ENCODE results near the gene SLC25A21. TPM values are rescaled to one million over a fixed set of nuclear protein-coding genes. Genes with fewer than 3 reads are reported as not detected.

SLC25A21 gene
- total and polyA plus RNA-seq, 2 of the 13 experiments (the other 11 are each of a cell fraction or from before 2014, with no cell fraction given) = 1.9 to 2.9 TPM

GRCh38 chr14:36934304-36934703 lies 238.1 kb downstream of the SLC25A21 start:
- H4K20me1 ChIP-seq (ENCODE audit: insufficient read depth, low read length) = no peaks in the 10 kb centered on the region

More at GRCh38 chr14:36934304-36934703, 238.1 kb downstream of the SLC25A21 start:
- Histone ChIP-seq H3K4me2 (ENCODE audit: low read depth, low read length) (no peak overlapping the region), H2AFZ (ENCODE audit: low read length) (no peak overlapping the region), H3K27me3 (ENCODE audit: control insufficient read depth in 1 of 2, insufficient read depth in 2 of 2, low read length in 2 of 2) (no peaks in the 10 kb centered on the region), H3K9ac (ENCODE audit: insufficient read depth, low read depth, low read length) (no peak overlapping the region), H3K9me3 (ENCODE audit: low read length) (no peaks in the 10 kb centered on the region), H3K79me2 (ENCODE audit: insufficient read depth, low read length) (no peaks in the 10 kb centered on the region), H3K27ac (ENCODE audit: extremely low read length, insufficient read depth, low read length) (no peak overlapping the region), H3K36me3 (replicated peaks in 1 of 2; ENCODE audit: control insufficient read depth in 1 of 2, insufficient read depth in 2 of 2, low read length in 2 of 2) (no peaks in the 10 kb centered on the region), H3K4me1 (ENCODE audit: insufficient read depth, low read length) (no peaks in the 10 kb centered on the region), H3K4me3 (replicated peaks in 1 of 3; ENCODE audit: insufficient read depth in 1 of 3, low read depth in 2 of 3, low read length in 3 of 3) (no peak overlapping the region)
- WGBS (ENCODE audit: low lambda C conversion rate) = 3% methylated on average over 1 of the region's 1 CpG
- TF ChIP-seq ZNF280B (CRISPR knock-in tag; IDR thresholded peaks at IDR 0.05; ENCODE audit: borderline replicate concordance) (no peak), SCMH1 (CRISPR knock-in tag; IDR thresholded peaks at IDR 0.05; ENCODE audit: borderline replicate concordance) (no peak), MAX (IDR thresholded peaks at IDR 0.05) (no peak), ZHX2 (IDR thresholded peaks at IDR 0.05; ENCODE audit: low read depth) (no peak), ZHX2 (CRISPR knock-in tag; IDR thresholded peaks at IDR 0.05; ENCODE audit: borderline replicate concordance) (no peak), ZNF12 (CRISPR knock-in tag; IDR thresholded peaks at IDR 0.05) (no peak), ZNF672 (CRISPR knock-in tag; IDR thresholded peaks at IDR 0.05) (no peak), ZNF605 (CRISPR knock-in tag; IDR thresholded peaks at IDR 0.05) (no peak), ZNF350 (CRISPR knock-in tag; IDR thresholded peaks at IDR 0.05; ENCODE audit: borderline replicate concordance, low read depth) (no peak)
- no TSS peak for BruUV-seq (replicated peaks)
- DNase-seq (ENCODE audit: low spot score) = no peak
- in situ Hi-C loops (cut with HindIII; ENCODE audit: extremely low pct_ligation_motif_present, low pct_unique_long_range_greater_than_20kb) = no loop called here
- intact Hi-C loops (cut with micrococcal nuclease; ENCODE audit: unreplicated experiment) = no loop called here
- POLR2A ChIA-PET = no interaction called here
- FAIRE-seq = no peak
- CTCF ChIA-PET (ENCODE audit: low intra/inter-chr PET ratio, low total read pairs) = no interaction called here
- ATAC-seq = no peak
